GM10248 (cell line): ENCODE data around the gene LDLRAD4.

Source experiments
- CTCF ChIA-PET: fragments of 300-600 bp; sonication (Branson Sonifier 250); formaldehyde crosslinking; extraction: SDS; loops from one replicate; lab custom pipeline; 2021; ENCODE audit warnings: antibody characterized with exemption; lab: Yijun Ruan, JAX
- POLR2A ChIA-PET: fragments of 350-650 bp; sonication (Branson Sonifier 250); formaldehyde crosslinking; extraction: SDS; loops from one replicate; lab custom pipeline; 2020; ENCODE audit warnings: antibody characterized with exemption; lab: Yijun Ruan, JAX
- DNase-seq: peaks from one replicate; pipeline ENCODE4 v3.0.0; 2012; ENCODE audit errors: extremely low spot score
- CTCF ChIP-seq: IDR thresholded peaks from 2 replicates; pipeline ENCODE4 v1.5.1; 2012; ENCODE audit warnings: mild to moderate bottlenecking, low read depth; ENCODE audit errors: extremely low read depth, missing control alignments, control extremely low read depth

LDLRAD4 gene

DNA sequence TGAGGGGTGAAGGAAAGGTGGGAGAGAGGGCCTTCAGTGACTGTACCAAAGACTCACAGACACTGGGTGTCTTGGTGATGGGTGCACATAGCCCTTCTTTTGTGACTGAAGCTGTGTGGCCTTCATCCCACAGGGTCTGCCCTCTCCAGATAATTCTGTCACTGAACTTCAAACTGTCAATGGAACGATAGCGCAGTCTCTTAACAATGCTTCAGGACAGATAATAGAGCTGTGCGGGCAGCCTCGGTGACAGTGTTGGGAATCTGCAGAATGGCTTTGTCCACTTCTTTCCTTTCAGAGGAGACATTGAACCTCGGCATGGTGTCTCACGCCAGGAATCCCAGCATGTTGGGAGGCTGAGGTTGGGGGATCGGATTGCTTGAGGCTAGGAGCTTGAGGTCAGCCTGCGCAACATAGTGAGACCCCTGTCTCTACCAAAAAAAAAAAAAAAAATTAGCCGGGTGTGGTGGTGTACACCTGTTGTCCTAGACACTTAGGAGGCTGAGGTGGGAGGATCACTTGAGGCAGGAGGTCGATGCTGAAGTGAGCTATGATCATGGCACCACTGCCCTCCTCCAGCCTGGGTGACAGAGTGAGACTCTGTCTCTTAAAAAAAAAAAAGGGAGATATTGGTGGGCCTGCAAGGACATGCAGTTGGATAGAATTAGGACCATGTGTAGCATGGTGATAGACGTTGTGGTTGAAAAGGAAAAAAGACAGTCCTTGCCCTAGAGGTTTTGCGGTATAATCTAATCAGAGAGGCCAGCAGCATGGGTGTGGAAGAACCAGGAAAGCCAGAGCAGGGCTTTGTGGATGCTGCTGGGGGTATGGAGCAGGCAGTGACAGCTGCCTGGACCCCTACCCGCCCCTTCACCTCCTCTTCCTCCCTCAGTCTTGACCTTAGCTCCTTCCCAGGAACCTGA lies 91.4 kb downstream of the LDLRAD4 start:
- ChIA-PET CTCF (interaction anchor here (1.2 kb wide), 1 partner anchor 15 kb away, joined by 3 read pairs; no protein-coding TSS in a partner anchor), POLR2A (no interaction called here)
- no peak for TF ChIP-seq CTCF
- DNase-seq = no peak

DNA sequence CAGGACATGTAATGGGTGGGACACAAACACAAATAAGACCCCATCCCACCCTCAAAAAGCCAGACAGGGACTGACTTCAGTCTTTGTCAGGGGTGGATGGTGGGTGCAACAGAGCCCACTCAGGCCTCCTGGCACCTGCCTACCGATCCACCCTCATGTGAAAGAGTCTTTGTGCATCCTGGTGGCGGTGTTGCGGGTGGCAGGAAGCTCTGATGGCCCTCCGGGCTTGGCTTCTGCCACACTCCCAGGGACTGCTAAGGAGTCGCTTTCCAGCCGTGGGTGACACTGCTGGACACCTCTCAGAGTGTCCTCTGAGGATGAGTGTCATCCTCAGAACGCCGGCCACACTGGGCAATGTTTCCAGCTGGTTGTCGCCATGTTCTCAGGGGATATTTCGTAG lies 92.6 kb downstream of the LDLRAD4 start:
- no peak for TF ChIP-seq CTCF
- no peak for DNase-seq
- CTCF ChIA-PET = interaction anchor here (1.2 kb wide), 1 partner anchor 14 kb away, joined by 3 read pairs; no protein-coding TSS in a partner anchor
- POLR2A ChIA-PET = no interaction called here

DNA sequence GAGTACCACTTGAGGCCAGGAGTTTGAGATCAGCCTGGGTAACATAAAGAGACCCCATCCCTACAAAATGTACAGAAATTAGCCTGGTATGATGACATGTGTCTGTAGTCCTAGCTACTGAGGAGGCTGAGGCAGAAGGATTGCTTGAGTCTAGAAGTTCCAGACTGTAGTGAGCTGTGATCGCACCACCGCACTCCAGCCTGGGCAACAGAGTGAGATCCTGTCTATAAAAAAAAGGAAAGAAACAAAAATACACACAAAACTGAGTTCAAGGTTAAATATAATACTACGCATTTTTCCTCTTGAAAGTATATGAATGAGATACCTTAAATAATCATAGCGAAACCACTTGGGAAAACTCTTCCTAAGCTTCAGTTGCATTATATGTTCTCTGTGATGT lies 94.0 kb downstream of the LDLRAD4 start:
- no peak for DNase-seq
- CTCF ChIA-PET = no interaction called here
- POLR2A ChIA-PET = no interaction called here
- no peak for TF ChIP-seq CTCF

GRCh38 chr18:13313006-13313686 lies 94.6 kb downstream of the LDLRAD4 start:
- no peak for TF ChIP-seq CTCF
- POLR2A ChIA-PET = no interaction called here
- DNase-seq = no peak
- CTCF ChIA-PET = interaction anchor here (1.1 kb wide), 1 partner anchor 60 kb away, joined by 3 read pairs; no protein-coding TSS in a partner anchor

DNA sequence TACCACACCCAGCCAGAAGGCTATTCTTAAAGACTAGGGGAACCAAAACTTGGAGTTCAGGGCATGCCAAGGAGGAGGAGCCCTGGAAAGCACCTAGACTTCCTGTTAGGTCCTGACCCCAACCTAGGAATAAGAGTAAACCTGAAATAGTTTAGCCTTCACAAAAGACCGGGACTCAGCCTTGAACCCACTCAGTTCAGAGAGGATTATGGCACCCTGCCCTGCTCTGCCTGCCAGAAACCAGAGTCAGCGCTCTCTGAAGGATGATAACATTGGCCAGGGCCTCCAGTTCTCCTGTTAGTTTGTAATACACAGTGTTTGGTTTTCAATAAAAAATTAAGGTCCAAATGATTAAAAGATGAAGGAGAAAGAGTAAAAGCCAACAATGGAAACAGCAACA lies 96.4 kb downstream of the LDLRAD4 start:
- POLR2A ChIA-PET = no interaction called here
- no peak for DNase-seq
- CTCF ChIA-PET = interaction anchor here (1.1 kb wide), 1 partner anchor 8 kb away, joined by 3 read pairs; no protein-coding TSS in a partner anchor
- TF ChIP-seq CTCF = no peak

DNA sequence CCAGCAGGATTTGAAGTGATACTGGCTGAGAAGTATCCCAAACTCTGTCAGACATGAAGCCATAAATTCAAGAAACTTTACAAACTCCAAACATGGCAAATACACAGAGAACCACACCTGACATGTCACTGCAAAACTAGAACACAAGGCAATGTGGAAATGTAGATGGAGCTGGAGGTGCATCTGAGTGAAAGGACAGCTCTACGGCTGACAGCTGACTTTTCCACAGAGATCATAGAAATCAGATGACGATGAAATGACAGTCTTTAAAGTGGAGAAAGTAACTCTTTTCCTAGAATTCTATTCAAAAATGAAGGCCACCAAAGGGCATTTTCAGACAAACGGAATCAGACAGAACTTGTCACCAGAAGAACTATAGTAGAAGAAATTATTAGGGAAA lies 97.5 kb downstream of the LDLRAD4 start:
- no peak for TF ChIP-seq CTCF
- ChIA-PET CTCF (no interaction called here), POLR2A (no interaction called here)
- no peak for DNase-seq
